Stimulated activated CD4-positive, alpha-beta T cell treated with anti-CD3 and anti-CD28 coated beads, Interleukin-1b, Interleukin-23, amount 100 ng/mL, for 4 hours (primary cell): ENCODE results near the gene BICC1.
"Not testable (repeated sequence)": the region's sequence is repeated elsewhere in the genome, so short reads cannot be mapped to it uniquely, and the experiment has no call there.

Source experiments
- DNase-seq, 2 donors: peaks; one replicate each; pipeline ENCODE4 v3.0.0-alpha.2; 2020; ENCODE audit warnings: low read depth in 2 of 2

BICC1 gene

DNA sequence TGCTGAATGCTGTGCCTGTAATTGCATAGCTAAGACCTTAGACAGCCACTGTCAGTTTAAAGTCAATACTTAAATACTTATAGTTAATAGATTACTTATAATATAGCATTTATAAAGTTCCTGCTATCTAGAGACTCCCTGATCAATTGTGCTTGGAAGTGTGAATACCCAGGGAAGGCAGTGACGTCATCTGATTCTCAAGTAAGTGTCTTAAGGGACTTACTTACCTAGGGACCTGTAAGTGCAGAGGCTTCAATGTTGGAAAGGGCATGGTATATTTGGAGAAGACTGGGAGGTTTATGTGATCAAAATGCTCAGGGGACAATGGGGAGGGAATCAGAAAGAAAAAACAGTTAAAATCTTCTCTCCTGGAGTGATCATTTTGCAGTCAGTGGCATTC is 55.0 kb downstream of the BICC1 start:
- DNase-seq, result no peak

GRCh38 chr10:58568428-58568935 is 55.8 kb downstream of the BICC1 start:
- DNase-seq, result no peak

DNA sequence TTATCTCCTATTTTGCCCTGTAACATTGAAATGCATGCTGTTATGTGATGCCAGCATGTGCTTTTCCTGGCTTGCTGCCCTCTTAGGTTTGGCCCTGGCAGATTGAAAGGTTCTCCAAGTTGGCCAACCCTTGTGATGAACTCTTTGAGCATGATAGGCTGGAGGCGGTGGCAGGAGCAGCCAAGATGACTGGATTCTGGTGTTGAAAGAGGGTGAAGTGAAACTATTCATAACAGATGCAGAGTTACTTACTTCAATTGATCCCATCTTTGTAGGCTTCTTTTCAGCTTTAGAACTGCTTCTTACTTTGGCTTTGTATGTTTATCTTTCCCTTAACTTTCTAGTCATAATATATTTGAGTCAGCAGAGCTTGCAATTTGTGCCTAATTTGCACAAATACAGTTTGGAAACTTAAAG is 57.6 kb downstream of the BICC1 start:
- no peak for DNase-seq

DNA sequence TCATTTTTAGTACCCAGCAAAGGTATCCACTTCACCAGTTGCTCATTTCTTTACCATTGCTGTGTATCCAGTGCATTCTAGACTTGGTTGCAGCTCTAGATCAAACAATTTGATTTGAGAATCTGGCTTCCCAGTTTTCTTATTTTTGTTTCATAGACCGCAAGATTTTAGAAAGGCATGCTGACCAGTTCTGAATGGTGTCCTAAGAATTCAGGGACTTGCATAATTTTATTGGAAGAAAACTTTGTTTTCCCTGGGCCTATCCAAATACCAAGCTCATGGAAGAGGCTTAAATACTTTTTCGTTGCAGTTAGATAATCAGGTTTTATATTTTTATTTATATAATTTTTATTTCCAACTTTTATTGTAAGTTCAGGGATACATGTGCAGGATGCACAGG is 58.3 kb downstream of the BICC1 start:
- DNase-seq, result no peak

GRCh38 chr10:58573144-58573543 is 60.5 kb downstream of the BICC1 start:
- no peak for DNase-seq

DNA sequence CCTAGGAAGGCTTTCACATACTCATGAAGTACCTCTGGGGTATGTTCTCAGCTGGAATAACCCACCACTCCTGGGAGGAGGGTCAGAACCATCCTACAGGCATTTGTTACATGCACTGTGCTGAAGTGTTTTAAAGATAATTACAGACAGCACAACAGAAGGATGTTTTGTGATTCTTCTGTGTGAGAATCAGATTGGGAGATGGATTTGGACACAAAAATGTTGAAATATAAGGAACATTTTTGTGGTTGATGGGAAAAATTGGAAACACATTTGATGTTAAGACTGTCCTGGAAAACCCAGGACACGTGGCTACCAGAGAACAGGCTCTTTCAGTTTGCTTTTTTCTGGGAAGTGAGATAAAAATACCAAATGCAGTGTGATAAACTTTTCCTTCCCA is 61.4 kb downstream of the BICC1 start:
- no peak for DNase-seq

DNA sequence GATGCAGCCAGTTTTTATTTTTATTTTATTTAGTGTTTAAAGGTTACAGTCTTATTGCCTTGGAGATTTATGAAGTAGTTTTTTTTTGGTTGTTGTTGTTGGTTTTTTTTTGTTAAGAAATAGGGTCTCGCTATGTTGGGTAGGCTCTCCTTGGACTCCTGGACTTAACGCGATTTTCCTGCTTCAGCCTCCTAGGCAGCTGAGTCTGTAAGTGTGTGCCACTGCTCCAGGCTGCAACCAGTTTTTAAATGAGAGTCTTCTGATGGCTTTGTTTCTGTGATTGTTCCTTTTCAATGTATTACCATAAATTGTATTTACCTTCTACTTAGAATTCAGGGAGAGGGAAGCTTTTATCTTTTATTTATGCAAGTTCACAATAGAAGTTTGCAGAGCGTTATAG is 62.8 kb downstream of the BICC1 start:
- no peak for DNase-seq

DNA sequence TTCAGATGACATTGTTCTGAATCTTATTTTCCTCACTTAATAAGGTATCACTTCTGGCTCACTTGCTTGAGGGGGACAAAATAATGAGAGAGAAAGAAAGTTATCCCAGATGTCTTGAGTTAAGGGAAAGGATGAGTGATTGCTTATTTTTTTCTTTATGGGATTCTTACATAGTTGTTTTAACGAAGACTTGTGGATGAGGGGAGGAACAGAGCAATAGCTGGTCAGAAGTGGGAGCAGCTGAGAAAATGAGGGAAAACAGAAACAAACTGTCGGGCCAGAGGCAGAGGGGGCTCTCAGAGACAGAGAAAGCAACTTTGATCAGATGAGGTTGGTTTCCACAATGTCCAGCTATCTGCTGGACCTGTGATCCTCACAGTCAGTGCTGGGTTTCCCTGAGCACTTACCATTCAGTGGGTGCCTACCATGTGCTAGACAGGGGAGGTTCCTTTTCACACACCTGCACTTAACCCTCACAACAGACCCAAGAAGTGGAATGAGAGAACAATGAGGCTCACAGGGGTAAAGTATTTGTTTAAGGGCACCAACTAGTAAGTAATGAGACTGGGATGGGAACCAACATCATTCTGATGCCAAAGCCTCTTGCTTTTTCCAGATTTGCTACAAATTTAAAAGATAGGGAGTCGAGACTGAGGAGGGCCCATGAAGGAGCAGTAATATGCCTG is 64.2 kb downstream of the BICC1 start:
- DNase-seq, result no peak

GRCh38 chr10:58577437-58577777 is 64.7 kb downstream of the BICC1 start:
- DNase-seq, result no peak

GRCh38 chr10:58578366-58578765 is 65.7 kb downstream of the BICC1 start:
- DNase-seq, result no peak

- no peak for DNase-seq
Measured at GRCh38 chr10:58579011-58579655, 66.5 kb downstream of the BICC1 start.

DNA sequence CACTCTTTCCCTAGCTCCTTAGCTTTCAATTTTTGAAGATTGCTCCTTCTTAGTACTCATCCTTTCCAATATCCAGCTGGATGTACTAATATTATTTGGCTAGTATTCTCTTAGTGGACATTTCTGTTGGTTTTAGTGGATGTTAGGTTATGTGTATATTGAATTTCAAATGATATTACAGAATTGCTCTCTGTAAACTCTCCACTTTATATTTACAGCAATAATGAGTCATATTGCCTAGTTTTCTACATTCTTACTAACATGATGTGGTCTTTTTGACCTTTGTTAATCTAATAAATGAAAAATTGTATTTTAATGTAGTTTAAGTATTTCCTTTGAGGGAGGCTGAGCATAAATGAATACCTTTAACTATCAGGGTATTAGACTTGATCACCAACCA is 69.4 kb downstream of the BICC1 start:
- DNase-seq, result no peak

DNA sequence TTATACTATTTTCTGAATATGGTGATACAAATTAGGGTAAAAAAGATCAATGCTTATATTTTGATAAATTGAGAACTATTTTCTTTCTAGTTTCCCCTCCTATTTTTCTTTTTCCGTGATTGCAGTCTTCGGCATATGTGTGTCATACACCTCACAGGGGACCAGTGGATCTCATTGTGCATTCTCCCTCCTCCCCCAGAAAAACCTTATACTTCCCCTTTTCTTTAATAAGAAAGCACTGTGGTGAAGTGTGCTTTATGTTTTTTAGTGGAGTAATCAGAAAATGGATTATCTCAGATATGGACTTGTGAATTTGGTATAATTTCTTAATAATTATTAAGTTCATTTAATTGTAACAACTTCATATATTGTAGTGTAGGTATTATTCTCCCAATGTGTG is 72.8 kb downstream of the BICC1 start:
- no peak for DNase-seq

- no peak for DNase-seq
Measured at GRCh38 chr10:58586282-58587245, 73.9 kb downstream of the BICC1 start.

DNA sequence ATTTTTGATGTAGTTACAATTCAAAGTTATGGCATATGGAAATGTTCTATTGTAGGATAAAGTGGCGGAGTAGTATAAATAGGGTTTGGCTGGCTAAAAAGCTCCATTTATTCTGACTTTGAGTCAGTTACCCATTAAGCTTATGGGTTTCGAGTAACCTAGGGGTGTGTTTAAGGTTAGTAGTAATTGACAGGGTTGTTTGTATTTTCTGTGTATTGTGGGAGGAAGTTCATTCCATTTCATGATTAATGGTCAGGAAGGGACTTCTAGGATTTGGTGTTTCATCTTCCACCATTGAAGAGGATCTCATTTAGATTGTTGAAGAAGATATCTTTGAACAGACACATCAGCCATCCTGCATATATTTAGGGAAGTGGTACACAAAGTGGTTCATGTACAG is 75.0 kb downstream of the BICC1 start:
- DNase-seq, result no peak

- DNase-seq, result no peak
Measured at GRCh38 chr10:58588673-58589265, 76.1 kb downstream of the BICC1 start.

GRCh38 chr10:58590152-58590840 is 77.6 kb downstream of the BICC1 start:
- no peak for DNase-seq

GRCh38 chr10:58590924-58591323 is 78.3 kb downstream of the BICC1 start:
- DNase-seq, result no peak

DNA sequence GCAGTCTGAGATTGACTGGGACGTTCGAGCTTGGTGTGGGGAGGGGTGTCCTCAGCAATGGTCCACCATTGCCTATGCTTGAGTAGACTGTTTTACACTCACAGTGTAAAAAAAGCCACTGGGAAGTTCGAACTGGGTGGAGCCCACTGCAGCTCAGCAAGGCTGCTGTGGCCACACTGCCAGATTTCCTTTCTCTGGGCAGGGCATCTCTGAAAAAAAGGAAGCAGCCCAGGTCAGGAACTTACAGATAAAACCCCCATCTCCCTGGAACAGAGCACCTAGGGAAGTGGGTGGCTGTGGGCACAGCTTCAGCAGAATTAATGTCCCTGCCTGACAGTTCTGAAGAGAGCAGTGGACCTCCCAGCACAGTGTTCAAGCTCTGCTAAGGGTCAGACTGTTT is 80.3 kb downstream of the BICC1 start:
- DNase-seq, result no peak

DNA sequence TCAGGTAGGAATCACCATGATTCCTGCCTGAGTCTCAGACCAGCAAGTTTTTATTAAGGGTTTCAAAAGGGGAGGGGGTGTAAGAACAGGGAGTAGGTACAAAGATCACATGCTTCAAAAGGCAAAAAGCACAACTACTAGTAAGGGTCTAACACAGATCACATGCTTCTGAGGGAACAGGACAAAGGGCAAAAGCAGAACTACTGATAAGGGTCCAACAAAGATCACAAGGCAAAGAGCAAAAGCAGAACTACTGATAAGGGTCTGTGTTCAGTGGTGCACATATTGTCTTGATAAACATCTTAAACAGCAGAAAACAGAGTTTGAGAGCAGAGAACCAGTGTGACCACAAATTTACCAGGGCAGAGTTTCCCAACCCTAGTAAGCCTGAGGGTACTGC is 84.5 kb downstream of the BICC1 start:
- not testable (repeated sequence) for DNase-seq

- no peak for DNase-seq
Measured at GRCh38 chr10:58599927-58600553, 87.4 kb downstream of the BICC1 start.
